Measurements from ENCODE around the gene ATP8B4.
A peak's percentile ranks its signal among the peaks of the same experiment; 100 is the strongest.
"Not testable (repeated sequence)": the region's sequence is repeated elsewhere in the genome, so short reads cannot be mapped to it uniquely, and the experiment has no call there.

Gene ATP8B4

GRCh38 chr15:49991587-49991986, 127.4 kb downstream of the ATP8B4 start:
- DNase-seq, result no peak

GRCh38 chr15:49990835-49991545, 128.0 kb downstream of the ATP8B4 start:
- peak; percentile 5 for DNase-seq

GRCh38 chr15:49989498-49989897, 129.5 kb downstream of the ATP8B4 start:
- DNase-seq, result no peak

- DNase-seq, result no peak
These were observed 130.3 kb downstream of the ATP8B4 start for GRCh38 chr15:49988766-49989165.

- no peak for DNase-seq
These were observed 131.1 kb downstream of the ATP8B4 start for GRCh38 chr15:49987896-49988295.

GRCh38 chr15:49987198-49987785, 131.7 kb downstream of the ATP8B4 start:
- DNase-seq, result no peak

GRCh38 chr15:49986326-49986725, 132.7 kb downstream of the ATP8B4 start:
- DNase-seq, result no peak

GRCh38 chr15:49985463-49985862, 133.6 kb downstream of the ATP8B4 start:
- DNase-seq, result no peak

GRCh38 chr15:49984436-49984835, 134.6 kb downstream of the ATP8B4 start:
- DNase-seq, result no peak

- DNase-seq, result peak; percentile 47
These were observed 136.4 kb downstream of the ATP8B4 start for GRCh38 chr15:49982584-49982983.

GRCh38 chr15:49979705-49980382, 139.2 kb downstream of the ATP8B4 start:
- no peak for DNase-seq

GRCh38 chr15:49978121-49978520, 140.9 kb downstream of the ATP8B4 start:
- no peak for DNase-seq

GRCh38 chr15:49977306-49977705, 141.7 kb downstream of the ATP8B4 start:
- DNase-seq, result no peak

GRCh38 chr15:49964551-49964950, 154.5 kb downstream of the ATP8B4 start:
- DNase-seq, result no peak

- DNase-seq, result no peak
These were observed 155.0 kb downstream of the ATP8B4 start for GRCh38 chr15:49964061-49964460.

- DNase-seq, result not testable (repeated sequence)
These were observed 155.8 kb downstream of the ATP8B4 start for GRCh38 chr15:49963033-49963772.

GRCh38 chr15:49962044-49962602, 156.9 kb downstream of the ATP8B4 start:
- DNase-seq, result no peak

GRCh38 chr15:49953421-49953820, 165.6 kb downstream of the ATP8B4 start:
- no peak for DNase-seq

GRCh38 chr15:49946681-49947080, 172.4 kb downstream of the ATP8B4 start:
- DNase-seq, result no peak

GRCh38 chr15:49934487-49934886, 184.5 kb downstream of the ATP8B4 start:
- no peak for DNase-seq

- DNase-seq, result peak; percentile 8
These were observed 191.7 kb downstream of the ATP8B4 start for GRCh38 chr15:49927189-49927861.

- DNase-seq, result no peak
These were observed 192.3 kb downstream of the ATP8B4 start for GRCh38 chr15:49926740-49927139.

GRCh38 chr15:49923671-49924070, 195.4 kb downstream of the ATP8B4 start:
- no peak for DNase-seq

Data from EL (cell line).